HL-60 (cell line): Measurements from ENCODE around the gene SRD5A2.
"Not testable (repeated sequence)": the region's sequence is repeated elsewhere in the genome, so short reads cannot be mapped to it uniquely, and the experiment has no call there.

Experiments used
- DNase-seq, 2 experiments: peaks; one replicate each; pipeline ENCODE4 v3.0.0-alpha.2; 2010 to 2020; ENCODE audit warnings: low read depth in 1 of 2, low spot score in 1 of 2
- H3K27ac ChIP-seq: fragments of 250-450 bp; sonication (Bioruptor Pico); replicated peaks from 2 replicates; pipeline ENCODE4 v1.5.1; 2020; ENCODE audit warnings: mild to moderate bottlenecking, moderate library complexity
- H3K27me3 ChIP-seq: fragments of 250-450 bp; sonication (Bioruptor Pico); 2 replicates; pipeline ENCODE4 v1.5.1; 2021; ENCODE audit warnings: mild to moderate bottlenecking, moderate library complexity; ENCODE audit not compliant: insufficient read depth, poor library complexity, severe bottlenecking
- H3K4me3 ChIP-seq: replicated peaks from 2 replicates; pipeline ENCODE4 v1.5.1; 2011; ENCODE audit warnings: mild to moderate bottlenecking, control low read depth, low read length; ENCODE audit not compliant: insufficient read depth
- CTCF ChIP-seq: IDR thresholded peaks from one replicate; pipeline ENCODE4 v1.5.1; 2011; ENCODE audit warnings: low read length, control low read depth, inconsistent platforms; ENCODE audit not compliant: insufficient read depth
- GABPA ChIP-seq: IDR thresholded peaks from 2 replicates; pipeline ENCODE4 v1.6.1; 2012; ENCODE audit warnings: low read depth
- POLR2AphosphoS5 ChIP-seq: IDR thresholded peaks from 2 replicates; pipeline ENCODE4 v1.6.1; 2012; ENCODE audit warnings: low read depth
- REST ChIP-seq: IDR thresholded peaks from 2 replicates; pipeline ENCODE4 v1.6.1; 2012; ENCODE audit warnings: low read depth; ENCODE audit not compliant: insufficient replicate concordance
- SPI1 ChIP-seq: IDR thresholded peaks from 2 replicates; pipeline ENCODE4 v1.6.1; 2012; ENCODE audit warnings: low read depth, mild to moderate bottlenecking, borderline replicate concordance

Gene SRD5A2

GRCh38 chr2:31504311-31504710 lies 76.4 kb downstream of the SRD5A2 start:
- no peak for TF ChIP-seq CTCF
- no peak for TF ChIP-seq POLR2AphosphoS5
- no peak for TF ChIP-seq GABPA
- DNase-seq = no peak
- H3K4me3 ChIP-seq = no peak overlapping the region

GRCh38 chr2:31496451-31496874 lies 84.3 kb downstream of the SRD5A2 start:
- not testable (repeated sequence) for DNase-seq, H3K27me3 ChIP-seq, H3K4me3 ChIP-seq, H3K27ac ChIP-seq

More at GRCh38 chr2:31504311-31504710, 76.4 kb downstream of the SRD5A2 start:
- Histone ChIP-seq H3K27me3 (no peaks in the 10 kb centered on the region), H3K27ac (no peak overlapping the region; the same call in 1 of the 2 replicates)

- not testable (repeated sequence) for DNase-seq, H3K27ac ChIP-seq, H3K27me3 ChIP-seq, H3K4me3 ChIP-seq
These were observed 91.4 kb downstream of the SRD5A2 start for GRCh38 chr2:31489339-31489738.

GRCh38 chr2:31483246-31483645 lies 97.5 kb downstream of the SRD5A2 start:
- H3K4me3 ChIP-seq = no peak overlapping the region
- no peak overlapping the region for H3K27ac ChIP-seq
- DNase-seq = no peak
- H3K27me3 ChIP-seq = peaks cover 2% of the 10 kb centered on the region
- TF ChIP-seq GABPA (no peak), REST (no peak), SPI1 (no peak), CTCF (no peak), POLR2AphosphoS5 (no peak)

GRCh38 chr2:31476511-31477180 lies 104.1 kb downstream of the SRD5A2 start:
- Histone ChIP-seq H3K27me3 (peaks cover 21% of the 10 kb centered on the region), H3K27ac (no peak overlapping the region), H3K4me3 (no peak overlapping the region)
- no peak for DNase-seq
- no peak for TF ChIP-seq SPI1
- no peak for TF ChIP-seq POLR2AphosphoS5
- no peak for TF ChIP-seq GABPA
- no peak for TF ChIP-seq CTCF
- no peak for TF ChIP-seq REST
